GM12878 (cell line): ENCODE data around the gene TCF12. TPM values are rescaled to one million over a fixed set of nuclear protein-coding genes. Genes with fewer than 3 reads are reported as not detected.
"Not testable (repeated sequence)": the region's sequence is repeated elsewhere in the genome, so short reads cannot be mapped to it uniquely, and the experiment has no call there.

ENCODE experiments used
- ATAC-seq: fragments of 200-7000 bp; cut with Tn5 transposase; 3 replicates; pipeline ENCODE4 v1.9.1; 2020; ENCODE audit warnings: mild to moderate bottlenecking, moderate library complexity
- BruUV-seq: library from RNA; stranded (reverse); fragments of 400-500 nt; replicated peaks from 2 replicates; lab custom pipeline; 2021; lab: Mats Ljungman, UMichigan
- CTCF ChIA-PET: fragments of 300-600 bp; sonication (Branson Sonifier 250); formaldehyde crosslinking; extraction: SDS; loops from one replicate; lab custom pipeline; 2021; ENCODE audit warnings: inconsistent platforms; lab: Yijun Ruan, JAX
- POLR2A ChIA-PET: fragments of 350-600 bp; formaldehyde crosslinking; extraction: SDS; loops from one replicate; lab custom pipeline; 2021; ENCODE audit warnings: inconsistent platforms; lab: Charles Lee
- RAD21 ChIA-PET: fragments of 300-600 bp; sonication (Branson Sonifier 250); formaldehyde crosslinking; loops from one replicate; lab custom pipeline; 2023; ENCODE audit warnings: antibody characterized with exemption; ENCODE audit not compliant: unreplicated experiment; lab: Charles Lee
- SMC1A ChIA-PET: fragments of 300-600 bp; sonication (Branson Sonifier 250); formaldehyde crosslinking; loops from one replicate; lab custom pipeline; 2023; ENCODE audit not compliant: unreplicated experiment, uncharacterized antibody; lab: Charles Lee
- DNase-seq: peaks from one replicate; pipeline ENCODE4 v3.0.0-alpha.2; 2011; ENCODE audit warnings: low read depth, low spot score
- FAIRE-seq: peaks from 3 replicates; lab custom pipeline; 2011; peaks lifted over from hg19 to GRCh38; lab: Jason Lieb, UNC
- H2AFZ ChIP-seq: 2 replicates; pipeline ENCODE4 v1.6.0; 2011; ENCODE audit warnings: low read depth, low read length, control low read depth; ENCODE audit not compliant: control insufficient read depth
- H3K27ac ChIP-seq: 2 replicates; pipeline ENCODE4 v1.5.1; 2011; ENCODE audit warnings: control low read depth; ENCODE audit not compliant: control insufficient read depth, insufficient read depth
- H3K27me3 ChIP-seq, 2 experiments: replicated peaks in 1 of 2; 2 replicates each; pipeline versions ENCODE4 v1.6.0 to v1.6.1; 2011; ENCODE audit warnings: low read length in 1 of 2; ENCODE audit not compliant: control insufficient read depth in 2 of 2, insufficient read depth in 2 of 2
- H3K36me3 ChIP-seq, 2 experiments: 2 replicates each; pipeline ENCODE4 v1.5.1; 2011; ENCODE audit warnings: low read length in 1 of 2; ENCODE audit not compliant: control insufficient read depth in 2 of 2, insufficient read depth in 2 of 2
- H3K4me1 ChIP-seq: 2 replicates; pipeline ENCODE4 v1.6.1; 2011; ENCODE audit warnings: mild to moderate bottlenecking, low read length, moderate library complexity, mixed read lengths; ENCODE audit not compliant: control insufficient read depth, insufficient read depth
- H3K4me2 ChIP-seq: 2 replicates; pipeline ENCODE4 v1.6.0; 2011; ENCODE audit warnings: control low read depth; ENCODE audit not compliant: control insufficient read depth, insufficient read depth
- H3K4me3 ChIP-seq: fragments of 200-600 bp; sonication (generic); 2 replicates; pipeline ENCODE4 v1.5.1; 2016
- H3K79me2 ChIP-seq: 2 replicates; pipeline ENCODE4 v1.6.0; 2011; ENCODE audit warnings: low read length; ENCODE audit not compliant: control insufficient read depth, insufficient read depth
- H3K9ac ChIP-seq: 2 replicates; pipeline ENCODE4 v1.8.0; 2011; ENCODE audit warnings: low read length, control low read depth, mixed read lengths; ENCODE audit not compliant: control insufficient read depth, insufficient read depth
- H3K9me3 ChIP-seq: replicated peaks from 3 replicates; pipeline ENCODE4 v1.5.1; 2011; ENCODE audit warnings: mild to moderate bottlenecking, low read length; ENCODE audit not compliant: control insufficient read depth, insufficient read depth
- H4K20me1 ChIP-seq: 2 replicates; pipeline ENCODE4 v1.6.0; 2011; ENCODE audit not compliant: control insufficient read depth, insufficient read depth
- DPF2 ChIP-seq: fragments of 450-650 bp; IDR thresholded peaks from 2 replicates; pipeline ENCODE4 v1.6.1; 2017; ENCODE audit warnings: mild to moderate bottlenecking
- MEF2B ChIP-seq: fragments of 450-650 bp; IDR thresholded peaks from 2 replicates; pipeline ENCODE4 v1.6.1; 2018; ENCODE audit warnings: mild to moderate bottlenecking, moderate library complexity; ENCODE audit not compliant: partially characterized antibody, poor library complexity, severe bottlenecking
- MYB ChIP-seq: fragments of 150-350 bp; IDR thresholded peaks from 2 replicates; pipeline ENCODE4 v1.6.1; 2014; ENCODE audit warnings: mild to moderate bottlenecking, low read depth, low read length, borderline replicate concordance
- NR2F1 ChIP-seq: fragments of 450-650 bp; conservative IDR thresholded peaks from 2 replicates; pipeline ENCODE4 v1.6.1; 2017; ENCODE audit warnings: mild to moderate bottlenecking
- RFX5 ChIP-seq: IDR thresholded peaks from 2 replicates; pipeline ENCODE4 v1.6.1; 2011; ENCODE audit warnings: low read depth, low read length, improper control_type of control experiment
- SUPT20H ChIP-seq: IDR thresholded peaks from 2 replicates; pipeline ENCODE4 v1.6.1; 2011; ENCODE audit warnings: low read depth, mild to moderate bottlenecking, low read length, moderate library complexity, borderline replicate concordance; ENCODE audit not compliant: control insufficient read depth
- WGBS: methylation state at CpG from one replicate; pipeline ENCODE4 v1.1.6; 2016; ENCODE audit warnings: low lambda C conversion rate; ENCODE audit not compliant: insufficient replicate concordance, insufficient coverage; ENCODE audit errors: missing lambda C conversion rate; 5-methylcytosine and 5-hydroxymethylcytosine counted together
- in situ Hi-C: fragments of 300-500 bp; cut with MboI; formaldehyde crosslinking; loops from 9 replicates; pipeline ENCODE4 v1.14.3; 2018; ENCODE audit warnings: mixed read lengths
- intact Hi-C: fragments of 100-400 bp; cut with micrococcal nuclease; formaldehyde crosslinking; loops from one replicate; pipeline ENCODE4 v1.14.2; 2022; ENCODE audit not compliant: unreplicated experiment
- polyA plus RNA-seq, 11 experiments: library from polyadenylated mRNA; depleted of rRNA in 4 of 11; unstranded in 6 of 11; stranded (reverse) in 5 of 11; fragments of >200 nt; fragmentation: Nextera tagmentation in 4 of 11; fragmentation: Illumina TruSeq in 1 of 11; extraction: Ambion mirVana in 4 of 11; extraction: Trizol in 1 of 11; gene quantifications; 1 replicate in 1 of 11; 2 replicates in 10 of 11; pipeline versions ENCODE4 v1.2.1 to v1.2.3, GENCODE V29; 2011 to 2016; ENCODE audit warnings: inconsistent platforms in 2 of 11, missing spikeins in 2 of 11, low read depth in 1 of 11
- total RNA-seq, 4 experiments: library from RNA; depleted of rRNA in 3 of 4; stranded (reverse); fragments of >200 nt in 3 of 4; fragmentation: Illumina TruSeq in 1 of 4; extraction: Trizol in 1 of 4; gene quantifications; 2 replicates each; pipeline versions ENCODE4 v1.2.1 to v1.2.3, GENCODE V29; 2013 to 2021
- TF ChIP-seq, protein P1 (sequence below): fragments of 450-650 bp; IDR thresholded peaks from 2 replicates; pipeline ENCODE4 v1.6.1; 2018; ENCODE audit warnings: mild to moderate bottlenecking, low read depth, moderate library complexity; ENCODE audit not compliant: partially characterized antibody
- TF ChIP-seq, protein P2 (sequence below): fragments of 450-650 bp; IDR thresholded peaks from 2 replicates; pipeline ENCODE4 v1.6.1; 2017; ENCODE audit warnings: mild to moderate bottlenecking, moderate library complexity

The TCF12 gene
- total and polyA plus RNA-seq, 10 of the 15 experiments (the other 5 are each of a cell fraction or from before 2014, with no cell fraction given), result 8.2 to 70.9 (median 49.5) TPM

DNA sequence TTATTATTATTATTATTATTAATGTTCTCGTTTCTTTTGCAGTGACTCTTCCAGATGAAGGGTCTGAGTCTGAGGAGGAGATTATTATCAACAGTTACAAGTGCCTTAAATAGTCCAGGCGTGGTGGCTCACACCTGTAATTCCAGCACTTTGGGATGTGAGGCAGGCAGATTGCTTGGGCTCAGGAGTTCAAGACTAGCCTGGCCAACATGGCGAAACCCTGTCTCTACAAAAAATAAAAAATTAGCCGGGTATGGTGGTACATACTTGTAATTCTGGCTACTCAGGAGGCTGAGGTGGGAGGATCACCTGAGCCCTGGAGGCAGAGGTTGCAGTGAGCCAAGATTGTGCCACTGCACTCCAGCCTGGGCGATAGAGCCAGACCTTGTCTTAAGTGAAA, 96.5 kb downstream of the TCF12 start:
- BruUV-seq, POLR2A ChIA-PET, H3K27me3 ChIP-seq, RAD21 ChIA-PET, H4K20me1 ChIP-seq, H3K9me3 ChIP-seq, H3K36me3 ChIP-seq, DNase-seq, H2AFZ ChIP-seq, H3K27ac ChIP-seq, ATAC-seq, FAIRE-seq, H3K4me2 ChIP-seq, H3K9ac ChIP-seq, H3K4me1 ChIP-seq, H3K4me3 ChIP-seq, CTCF ChIA-PET, SMC1A ChIA-PET, H3K79me2 ChIP-seq: not testable (repeated sequence)
- 94% methylated on average over 5 of the region's 5 CpGs for WGBS
- intact Hi-C loops (loop anchor here (10.0 kb wide), 3 partner anchors 120 to 290 kb away; no protein-coding TSS in a partner anchor), in situ Hi-C loops (loop anchor here (5.0 to 25.0 kb wide), 2 partner anchors 287 to 522 kb away; no protein-coding TSS in a partner anchor)

DNA sequence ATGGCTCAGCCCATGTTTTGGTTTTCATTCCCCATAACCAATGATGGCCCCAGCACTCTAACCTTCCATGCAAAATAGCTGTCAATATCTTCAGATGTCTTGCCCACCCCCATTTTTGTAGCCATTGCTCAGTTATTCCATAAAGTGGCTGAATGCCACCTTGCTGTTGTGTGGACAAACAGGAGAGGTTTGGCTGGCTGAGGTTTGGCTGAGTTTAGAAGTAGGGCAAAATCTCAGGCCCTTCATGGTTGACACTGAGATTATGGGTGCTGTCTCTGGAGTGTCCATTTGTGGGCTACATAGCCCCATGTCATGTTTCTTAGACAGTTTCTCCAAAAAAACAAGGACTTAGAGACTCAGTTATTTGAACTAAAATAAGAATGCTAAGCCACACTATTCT, 96.9 kb downstream of the TCF12 start:
- DNase-seq (no peak), FAIRE-seq (no peak), ATAC-seq (no peak)
- intact Hi-C loops, result loop anchor here (10.0 kb wide), 3 partner anchors 119 to 289 kb away; no protein-coding TSS in a partner anchor
- no TSS peak for BruUV-seq
- ChIA-PET CTCF (interaction anchor here (2.0 kb wide), 1 partner anchor 132 kb away, joined by 11 read pairs; no protein-coding TSS in a partner anchor), SMC1A (interaction anchor here (1.2 kb wide), 1 partner anchor 22 kb away, joined by 3 read pairs; no protein-coding TSS in a partner anchor), POLR2A (no interaction called here), RAD21 (no interaction called here)
- no peak overlapping the region for H2AFZ ChIP-seq
- no peaks in the 10 kb centered on the region for H3K9me3 ChIP-seq
- no peaks in the 10 kb centered on the region for H3K36me3 ChIP-seq
- H4K20me1 ChIP-seq, result no peaks in the 10 kb centered on the region
- H3K27me3 ChIP-seq, result no peaks in the 10 kb centered on the region
- no peaks in the 10 kb centered on the region for H3K4me1 ChIP-seq
- in situ Hi-C loops, result loop anchor here (25.0 kb wide), 1 partner anchor 522 kb away; no protein-coding TSS in a partner anchor
- H3K4me2 ChIP-seq, result no peak overlapping the region
- no peak overlapping the region for H3K4me3 ChIP-seq
- H3K9ac ChIP-seq, result no peak overlapping the region
- H3K79me2 ChIP-seq, result peaks cover 5% of the 10 kb centered on the region
- H3K27ac ChIP-seq, result no peak overlapping the region
- TF ChIP-seq, protein P1, sequence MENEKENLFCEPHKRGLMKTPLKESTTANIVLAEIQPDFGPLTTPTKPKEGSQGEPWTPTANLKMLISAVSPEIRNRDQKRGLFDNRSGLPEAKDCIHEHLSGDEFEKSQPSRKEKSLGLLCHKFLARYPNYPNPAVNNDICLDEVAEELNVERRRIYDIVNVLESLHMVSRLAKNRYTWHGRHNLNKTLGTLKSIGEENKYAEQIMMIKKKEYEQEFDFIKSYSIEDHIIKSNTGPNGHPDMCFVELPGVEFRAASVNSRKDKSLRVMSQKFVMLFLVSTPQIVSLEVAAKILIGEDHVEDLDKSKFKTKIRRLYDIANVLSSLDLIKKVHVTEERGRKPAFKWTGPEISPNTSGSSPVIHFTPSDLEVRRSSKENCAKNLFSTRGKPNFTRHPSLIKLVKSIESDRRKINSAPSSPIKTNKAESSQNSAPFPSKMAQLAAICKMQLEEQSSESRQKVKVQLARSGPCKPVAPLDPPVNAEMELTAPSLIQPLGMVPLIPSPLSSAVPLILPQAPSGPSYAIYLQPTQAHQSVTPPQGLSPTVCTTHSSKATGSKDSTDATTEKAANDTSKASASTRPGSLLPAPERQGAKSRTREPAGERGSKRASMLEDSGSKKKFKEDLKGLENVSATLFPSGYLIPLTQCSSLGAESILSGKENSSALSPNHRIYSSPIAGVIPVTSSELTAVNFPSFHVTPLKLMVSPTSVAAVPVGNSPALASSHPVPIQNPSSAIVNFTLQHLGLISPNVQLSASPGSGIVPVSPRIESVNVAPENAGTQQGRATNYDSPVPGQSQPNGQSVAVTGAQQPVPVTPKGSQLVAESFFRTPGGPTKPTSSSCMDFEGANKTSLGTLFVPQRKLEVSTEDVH, result no peak
- no peak for TF ChIP-seq MYB
- no peak for TF ChIP-seq RFX5
- TF ChIP-seq, protein P2, sequence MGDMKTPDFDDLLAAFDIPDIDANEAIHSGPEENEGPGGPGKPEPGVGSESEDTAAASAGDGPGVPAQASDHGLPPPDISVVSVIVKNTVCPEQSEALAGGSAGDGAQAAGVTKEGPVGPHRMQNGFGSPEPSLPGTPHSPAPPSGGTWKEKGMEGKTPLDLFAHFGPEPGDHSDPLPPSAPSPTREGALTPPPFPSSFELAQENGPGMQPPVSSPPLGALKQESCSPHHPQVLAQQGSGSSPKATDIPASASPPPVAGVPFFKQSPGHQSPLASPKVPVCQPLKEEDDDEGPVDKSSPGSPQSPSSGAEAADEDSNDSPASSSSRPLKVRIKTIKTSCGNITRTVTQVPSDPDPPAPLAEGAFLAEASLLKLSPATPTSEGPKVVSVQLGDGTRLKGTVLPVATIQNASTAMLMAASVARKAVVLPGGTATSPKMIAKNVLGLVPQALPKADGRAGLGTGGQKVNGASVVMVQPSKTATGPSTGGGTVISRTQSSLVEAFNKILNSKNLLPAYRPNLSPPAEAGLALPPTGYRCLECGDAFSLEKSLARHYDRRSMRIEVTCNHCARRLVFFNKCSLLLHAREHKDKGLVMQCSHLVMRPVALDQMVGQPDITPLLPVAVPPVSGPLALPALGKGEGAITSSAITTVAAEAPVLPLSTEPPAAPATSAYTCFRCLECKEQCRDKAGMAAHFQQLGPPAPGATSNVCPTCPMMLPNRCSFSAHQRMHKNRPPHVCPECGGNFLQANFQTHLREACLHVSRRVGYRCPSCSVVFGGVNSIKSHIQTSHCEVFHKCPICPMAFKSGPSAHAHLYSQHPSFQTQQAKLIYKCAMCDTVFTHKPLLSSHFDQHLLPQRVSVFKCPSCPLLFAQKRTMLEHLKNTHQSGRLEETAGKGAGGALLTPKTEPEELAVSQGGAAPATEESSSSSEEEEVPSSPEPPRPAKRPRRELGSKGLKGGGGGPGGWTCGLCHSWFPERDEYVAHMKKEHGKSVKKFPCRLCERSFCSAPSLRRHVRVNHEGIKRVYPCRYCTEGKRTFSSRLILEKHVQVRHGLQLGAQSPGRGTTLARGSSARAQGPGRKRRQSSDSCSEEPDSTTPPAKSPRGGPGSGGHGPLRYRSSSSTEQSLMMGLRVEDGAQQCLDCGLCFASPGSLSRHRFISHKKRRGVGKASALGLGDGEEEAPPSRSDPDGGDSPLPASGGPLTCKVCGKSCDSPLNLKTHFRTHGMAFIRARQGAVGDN, result no peak
- no peak for TF ChIP-seq DPF2
- no peak for TF ChIP-seq SUPT20H
- TF ChIP-seq MEF2B, result no peak
- TF ChIP-seq NR2F1, result no peak
